Type B pancreatic cell (in vitro differentiated cells): ENCODE measurements around the gene ELFN1. TPM values are rescaled to one million over a fixed set of nuclear protein-coding genes. Genes with fewer than 3 reads are reported as not detected.
A peak's percentile ranks its signal among the peaks of the same experiment; 100 is the strongest.

Source experiments
- DNase-seq: peaks from one replicate; pipeline ENCODE4 v3.0.0; 2021; ENCODE audit warnings: mixed read lengths; ENCODE audit not compliant: unreplicated experiment; ENCODE audit errors: extremely low spot score
- H3K27ac Mint-ChIP-seq: 2 replicates; pipeline ENCODE4 v1.8.0; 2021; ENCODE audit warnings: mild to moderate bottlenecking, mixed read lengths
- H3K27me3 Mint-ChIP-seq: 2 replicates; pipeline ENCODE4 v1.8.0; 2021; ENCODE audit warnings: mixed read lengths
- H3K36me3 Mint-ChIP-seq: 2 replicates; pipeline ENCODE4 v1.8.0; 2021; ENCODE audit warnings: mixed read lengths
- H3K4me1 Mint-ChIP-seq: one replicate; pipeline ENCODE4 v1.8.0; 2021; ENCODE audit warnings: mixed read lengths; ENCODE audit not compliant: unreplicated experiment
- H3K4me3 Mint-ChIP-seq: 2 replicates; pipeline ENCODE4 v1.8.0; 2021; ENCODE audit warnings: mild to moderate bottlenecking, mixed read lengths
- H3K9me3 Mint-ChIP-seq: 2 replicates; pipeline ENCODE4 v1.8.0; 2021; ENCODE audit warnings: mixed read lengths
- total RNA-seq: library from RNA; stranded (reverse); gene quantifications from 2 replicates; pipeline ENCODE4 v1.2.1, GENCODE V29; 2021; ENCODE audit warnings: low replicate concordance
- TF ChIP-seq, protein P1 (sequence below): fragments of 200-600 bp; sonication (generic); conservative IDR thresholded peaks from 2 replicates; pipeline ENCODE4 v1.5.0; 2021; ENCODE audit warnings: antibody characterized with exemption, mild to moderate bottlenecking

ELFN1 gene
- total RNA-seq, 1 donor from 2014 or later, result 5.8 TPM

DNA sequence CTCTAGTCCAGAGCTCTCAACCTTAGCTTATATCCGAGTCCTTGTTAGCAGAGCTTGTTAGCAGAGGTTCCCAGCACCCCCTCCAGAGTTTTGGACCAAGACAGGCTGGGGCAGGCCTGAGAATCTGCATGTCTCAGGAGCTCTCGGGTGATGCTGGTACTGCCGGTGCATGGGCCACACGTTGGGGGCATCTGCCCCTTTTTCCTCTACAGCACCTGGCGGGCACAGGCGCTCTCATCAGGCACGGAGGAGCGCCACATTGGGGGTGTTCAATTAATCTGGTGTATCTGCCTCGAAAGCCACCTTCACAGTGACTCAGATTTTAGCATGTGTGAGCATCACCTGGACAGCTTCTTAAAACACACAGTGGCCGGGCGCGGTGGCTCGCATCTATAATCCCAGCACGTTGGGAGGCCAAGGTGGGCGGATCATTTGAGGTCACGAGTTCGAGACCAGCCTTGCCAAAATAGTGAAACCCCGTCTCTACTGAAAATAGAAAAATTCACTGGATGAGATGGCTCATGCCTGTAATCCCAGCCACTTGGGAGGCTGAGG, 117.7 kb downstream of the ELFN1 start:
- Mint-ChIP-seq H3K36me3 (no peaks in the 10 kb centered on the region), H3K4me1 (no peaks in the 10 kb centered on the region), H3K4me3 (no peak overlapping the region), H3K9me3 (peaks cover 5% of the 10 kb centered on the region), H3K27ac (no peak overlapping the region), H3K27me3 (peaks cover 4% of the 10 kb centered on the region)
- peak; percentile 51 for DNase-seq
- TF ChIP-seq, protein P1, sequence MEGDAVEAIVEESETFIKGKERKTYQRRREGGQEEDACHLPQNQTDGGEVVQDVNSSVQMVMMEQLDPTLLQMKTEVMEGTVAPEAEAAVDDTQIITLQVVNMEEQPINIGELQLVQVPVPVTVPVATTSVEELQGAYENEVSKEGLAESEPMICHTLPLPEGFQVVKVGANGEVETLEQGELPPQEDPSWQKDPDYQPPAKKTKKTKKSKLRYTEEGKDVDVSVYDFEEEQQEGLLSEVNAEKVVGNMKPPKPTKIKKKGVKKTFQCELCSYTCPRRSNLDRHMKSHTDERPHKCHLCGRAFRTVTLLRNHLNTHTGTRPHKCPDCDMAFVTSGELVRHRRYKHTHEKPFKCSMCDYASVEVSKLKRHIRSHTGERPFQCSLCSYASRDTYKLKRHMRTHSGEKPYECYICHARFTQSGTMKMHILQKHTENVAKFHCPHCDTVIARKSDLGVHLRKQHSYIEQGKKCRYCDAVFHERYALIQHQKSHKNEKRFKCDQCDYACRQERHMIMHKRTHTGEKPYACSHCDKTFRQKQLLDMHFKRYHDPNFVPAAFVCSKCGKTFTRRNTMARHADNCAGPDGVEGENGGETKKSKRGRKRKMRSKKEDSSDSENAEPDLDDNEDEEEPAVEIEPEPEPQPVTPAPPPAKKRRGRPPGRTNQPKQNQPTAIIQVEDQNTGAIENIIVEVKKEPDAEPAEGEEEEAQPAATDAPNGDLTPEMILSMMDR, result no peak

DNA sequence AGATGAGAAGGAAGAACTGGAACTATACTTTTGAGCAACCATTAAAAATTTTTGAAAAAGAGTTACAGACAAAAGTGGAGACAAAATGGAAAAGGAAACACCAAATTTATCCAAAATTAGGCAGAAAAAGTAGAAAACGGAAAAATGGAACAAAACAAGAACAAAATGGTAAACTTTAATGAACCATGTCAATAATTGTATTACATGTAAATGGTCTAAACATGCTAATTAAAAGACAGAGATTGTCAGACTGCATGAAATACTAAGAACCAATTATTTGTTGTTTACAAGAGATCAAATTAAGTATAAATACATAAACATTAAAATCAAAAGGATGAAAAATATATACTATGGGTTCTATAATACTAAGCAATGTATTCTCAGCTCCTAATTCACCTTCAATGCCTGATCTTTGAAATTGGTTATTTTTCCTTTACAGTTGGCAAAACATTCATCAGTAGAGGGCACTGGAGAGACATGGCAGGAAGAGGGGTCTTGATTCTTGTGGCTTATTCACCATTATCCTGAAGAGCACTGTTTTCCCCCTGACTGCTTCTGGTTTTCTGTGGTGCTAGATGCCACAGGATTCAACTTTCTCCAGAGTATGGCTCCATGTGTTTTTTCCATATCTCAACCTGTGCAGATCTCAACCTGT, 124.9 kb downstream of the ELFN1 start:
- Mint-ChIP-seq H3K9me3 (peaks cover 9% of the 10 kb centered on the region), H3K27me3 (peaks cover 11% of the 10 kb centered on the region), H3K4me1 (no peaks in the 10 kb centered on the region), H3K27ac (no peak overlapping the region), H3K36me3 (no peaks in the 10 kb centered on the region), H3K4me3 (no peak overlapping the region)
- TF ChIP-seq, protein P1, result peak; percentile 55
- DNase-seq, result no peak

Other genes with a start within 250 kb of the ELFN1 start
- 5.6 and 12.3 TPM in 2 replicates for gene MICALL2, start 210.8 kb upstream of the ELFN1 start, total RNA-seq
- 112 and 134 TPM in 2 replicates for gene INTS1, start 165.9 kb upstream of the ELFN1 start, total RNA-seq
- gene MAFK, start 139.6 kb upstream of the ELFN1 start, total RNA-seq, result 8.2 and 19.9 TPM in 2 replicates
- 6.6 and 7.6 TPM in 2 replicates for gene TMEM184A, start 114.1 kb upstream of the ELFN1 start, total RNA-seq
- gene PSMG3, start 100.2 kb upstream of the ELFN1 start, total RNA-seq, result 27.0 and 35.2 TPM in 2 replicates